GM19351 (cell line): ENCODE data around the gene ST6GALNAC5.
"Not testable (repeated sequence)": the region's sequence is repeated elsewhere in the genome, so short reads cannot be mapped to it uniquely, and the experiment has no call there.

Experiments used
- ATAC-seq: cut with Tn5 transposase; IDR thresholded peaks from one replicate; pipeline ENCODE4 v1.9.1; 2021; ENCODE audit warnings: mild to moderate bottlenecking, moderate library complexity; ENCODE audit not compliant: unreplicated experiment

Gene ST6GALNAC5

DNA sequence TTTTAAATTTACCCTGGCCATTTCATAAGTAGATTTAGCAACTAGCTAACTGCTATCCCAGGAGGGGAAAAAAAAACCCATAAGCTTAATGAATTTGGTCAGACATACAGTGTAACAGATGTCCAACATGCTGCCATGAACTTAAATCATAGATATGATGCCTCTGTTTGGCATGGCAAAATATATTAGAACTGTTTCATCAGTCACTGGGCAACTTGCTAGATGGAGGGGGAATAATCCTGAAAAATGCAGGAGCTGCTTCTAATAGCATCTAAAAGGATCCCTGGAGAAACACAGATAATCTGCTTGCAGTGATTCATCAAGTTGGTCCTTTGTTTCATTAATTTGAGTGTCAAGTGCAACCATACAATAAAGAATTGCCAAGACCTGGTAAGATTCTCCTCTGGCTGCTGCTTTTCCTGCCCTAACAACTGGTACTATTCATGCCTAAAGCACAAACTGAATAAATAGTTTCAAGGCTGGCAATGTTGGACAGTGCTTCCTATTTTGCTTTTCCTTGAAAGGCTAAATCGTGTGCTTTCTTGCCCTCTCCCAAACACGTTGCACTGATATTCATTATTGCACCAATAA, 1.5 kb upstream of the ST6GALNAC5 start:
- no peak for ATAC-seq

DNA sequence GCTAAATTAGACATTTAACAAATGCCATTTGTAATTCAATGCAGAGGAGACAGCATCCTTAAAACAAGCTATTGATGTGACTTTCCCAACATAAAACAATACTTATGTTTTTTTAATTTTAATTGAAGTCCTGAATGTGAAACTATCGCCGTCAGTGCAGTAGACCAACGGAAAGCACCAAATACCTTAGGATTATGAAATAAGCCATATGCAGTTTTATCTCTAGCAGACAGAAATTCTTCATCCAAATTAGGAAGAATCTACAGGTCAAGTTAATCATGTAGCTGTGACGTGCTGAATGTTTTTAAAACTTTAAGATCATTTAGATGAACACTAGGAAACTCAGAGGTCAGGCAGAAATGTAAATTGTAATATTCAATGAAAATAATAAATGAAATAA, 714 bp upstream of the ST6GALNAC5 start:
- no peak for ATAC-seq

DNA sequence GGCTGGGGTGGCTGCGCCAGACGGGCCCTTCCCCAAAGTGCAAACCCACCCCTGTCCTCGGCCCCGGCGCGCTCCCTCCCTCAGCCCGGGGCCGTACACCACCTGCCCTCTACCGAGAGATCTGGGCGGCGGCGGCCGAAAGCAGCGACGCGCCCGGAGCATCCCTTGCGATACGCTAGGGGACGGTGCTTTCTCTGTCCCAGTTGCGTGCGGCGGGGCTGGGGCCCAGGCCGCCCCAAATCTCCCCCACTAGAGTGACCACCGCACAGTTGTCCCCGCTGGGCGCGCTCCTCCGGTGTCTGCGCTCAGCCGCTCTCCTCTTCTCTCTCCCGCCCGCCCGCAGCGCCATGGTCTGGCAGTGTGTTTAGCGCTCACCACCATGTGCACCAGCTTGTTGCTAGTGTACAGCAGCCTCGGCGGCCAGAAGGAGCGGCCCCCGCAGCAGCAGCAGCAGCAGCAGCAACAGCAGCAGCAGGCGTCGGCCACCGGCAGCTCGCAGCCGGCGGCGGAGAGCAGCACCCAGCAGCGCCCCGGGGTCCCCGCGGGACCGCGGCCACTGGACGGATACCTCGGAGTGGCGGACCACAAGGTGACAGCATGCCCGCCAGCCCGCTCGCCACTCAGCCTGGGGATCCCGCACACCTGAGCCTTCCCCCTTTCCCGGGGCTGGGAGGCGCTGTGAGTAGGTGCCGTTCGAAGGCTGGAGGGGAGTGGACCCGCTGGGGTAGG, 1.0 kb downstream of the ST6GALNAC5 start:
- ATAC-seq = peak; percentile 46

DNA sequence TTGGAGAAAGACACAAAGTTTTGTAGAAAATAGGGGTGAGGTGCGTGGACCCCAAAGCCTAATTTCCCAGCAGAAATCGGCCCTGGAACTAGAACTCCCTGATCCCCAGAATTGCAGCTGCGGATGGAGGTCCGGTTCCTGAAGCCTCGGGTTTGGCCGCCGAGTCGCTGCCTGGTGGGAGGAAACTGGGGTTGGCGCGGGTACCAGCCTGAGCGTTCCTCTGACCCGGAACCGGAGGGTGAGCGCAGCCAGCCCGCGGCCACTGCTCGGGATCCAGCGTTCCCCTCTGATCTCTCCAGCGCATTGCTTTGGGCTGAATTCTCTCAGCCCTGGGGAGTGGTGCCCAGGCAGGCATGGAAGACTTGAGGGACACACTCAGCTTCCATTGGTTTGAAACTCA, 1.6 kb downstream of the ST6GALNAC5 start:
- no peak for ATAC-seq

DNA sequence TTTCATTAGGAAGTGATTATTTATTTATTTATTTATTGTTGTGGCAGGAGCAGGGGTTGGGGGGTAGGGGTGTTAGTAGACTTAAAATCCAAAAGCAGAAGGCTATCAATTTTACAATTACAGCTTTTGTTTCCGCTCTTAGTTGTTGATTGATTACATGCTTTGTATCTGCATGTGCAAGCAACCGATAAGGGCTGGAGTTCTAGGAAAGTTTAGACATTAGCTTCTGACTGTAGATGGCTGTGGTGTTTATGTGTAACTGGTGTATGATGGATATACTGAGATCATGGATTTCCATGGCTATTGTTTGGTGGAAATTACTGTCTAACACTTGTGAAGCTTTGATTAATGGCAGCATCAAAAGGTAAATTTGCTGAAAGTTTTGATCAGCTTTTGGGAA, 2.8 kb downstream of the ST6GALNAC5 start:
- ATAC-seq = no peak

DNA sequence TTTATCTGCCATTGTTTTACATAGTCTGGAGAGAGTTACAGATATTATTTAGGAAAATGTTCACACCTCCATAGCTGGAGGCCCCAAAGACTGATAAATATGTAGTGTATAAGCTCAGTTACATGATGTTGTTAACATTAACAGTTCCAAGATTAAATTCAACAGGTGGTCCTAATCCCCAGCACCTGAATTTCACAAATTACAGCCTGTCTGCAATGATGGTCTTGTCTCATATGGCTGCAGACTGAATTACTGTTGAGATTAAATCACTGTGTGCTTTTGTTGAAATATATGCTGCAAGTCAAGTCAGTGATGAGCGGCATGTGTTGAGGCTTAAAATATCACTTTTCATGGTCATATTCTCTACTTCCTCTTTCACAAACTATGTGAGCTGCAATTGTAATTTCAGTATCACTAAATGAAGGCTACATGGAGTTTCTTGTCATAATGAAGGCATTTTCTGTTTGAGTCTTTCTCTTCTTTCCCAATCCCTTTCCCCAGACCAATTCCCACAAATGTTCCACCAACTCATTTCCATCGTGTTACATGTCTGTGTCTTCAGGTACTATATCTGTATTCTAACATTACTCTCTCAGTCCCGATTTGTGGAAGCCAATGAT, 4.2 kb downstream of the ST6GALNAC5 start:
- peak; percentile 94 for ATAC-seq

DNA sequence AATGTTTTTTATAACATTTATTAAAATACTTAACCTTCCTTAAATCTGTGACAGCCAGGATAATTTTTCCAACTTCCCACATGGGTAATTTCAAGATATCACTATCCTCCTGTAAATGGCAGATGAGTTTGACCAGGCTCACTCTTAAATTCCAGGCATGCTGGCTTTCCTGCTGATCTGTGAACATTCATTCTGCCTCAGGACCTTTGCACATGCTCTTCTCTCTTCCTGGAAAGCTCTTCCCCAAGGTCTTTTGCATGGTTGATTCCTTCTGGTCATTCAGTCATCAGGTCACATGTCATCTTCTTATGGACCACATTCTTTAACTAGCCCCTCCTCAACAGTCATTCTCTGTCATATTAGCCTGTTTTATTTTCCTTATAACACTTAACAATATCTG, 5.7 kb downstream of the ST6GALNAC5 start:
- no peak for ATAC-seq

DNA sequence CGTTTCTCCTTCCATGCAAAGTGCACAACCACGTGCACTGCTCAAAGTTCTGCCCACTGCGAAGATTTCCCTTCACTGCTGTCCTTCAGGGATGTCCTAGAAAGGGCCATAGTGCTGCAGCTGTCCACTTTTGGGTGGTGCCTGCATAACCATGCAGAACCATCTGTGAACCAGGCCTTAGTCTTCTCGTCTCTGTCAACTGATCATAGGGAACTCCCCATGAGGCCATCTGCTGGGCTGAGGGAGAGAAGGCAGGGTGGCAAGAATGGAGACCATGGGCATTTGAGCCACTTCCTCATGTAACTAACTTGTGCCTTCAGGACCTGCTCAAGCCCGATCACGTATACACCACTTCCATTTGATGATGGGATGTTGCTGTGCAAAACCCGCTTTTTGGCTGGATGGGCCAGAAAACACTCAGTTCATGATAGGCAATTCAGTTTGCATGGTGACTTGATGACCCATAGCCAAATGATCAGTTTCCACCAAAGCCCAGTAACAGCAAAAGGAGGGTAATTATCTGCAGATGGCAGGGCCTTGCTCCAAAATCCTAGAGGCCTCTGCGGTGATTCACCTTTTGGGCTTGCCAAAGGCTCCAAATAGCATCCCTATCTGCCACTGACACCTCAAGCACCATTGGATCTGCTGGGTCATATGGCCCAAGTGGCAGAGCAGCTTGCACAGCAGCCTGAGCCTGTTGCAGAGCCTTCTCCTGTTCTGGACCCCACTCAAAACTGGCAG, 9.5 kb downstream of the ST6GALNAC5 start:
- no peak for ATAC-seq

DNA sequence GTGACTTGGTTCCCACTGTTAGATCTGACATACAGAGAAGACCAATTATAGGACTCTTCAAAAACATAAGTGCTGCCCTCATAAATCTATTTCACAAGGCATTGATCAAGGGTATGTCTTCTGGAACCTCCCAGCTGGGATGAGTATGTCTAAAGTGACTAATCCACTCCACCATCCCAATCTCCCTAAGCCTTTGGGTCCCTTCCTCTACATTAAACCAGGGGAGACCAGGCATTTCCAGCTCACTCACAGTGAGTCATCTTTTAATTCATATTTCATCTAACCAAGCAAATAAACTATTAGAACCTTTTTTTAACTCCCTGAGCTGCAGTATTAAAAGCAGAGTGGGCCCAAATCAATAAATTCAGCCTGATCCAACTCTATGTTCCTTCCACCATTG, 11.7 kb downstream of the ST6GALNAC5 start:
- not testable (repeated sequence) for ATAC-seq

DNA sequence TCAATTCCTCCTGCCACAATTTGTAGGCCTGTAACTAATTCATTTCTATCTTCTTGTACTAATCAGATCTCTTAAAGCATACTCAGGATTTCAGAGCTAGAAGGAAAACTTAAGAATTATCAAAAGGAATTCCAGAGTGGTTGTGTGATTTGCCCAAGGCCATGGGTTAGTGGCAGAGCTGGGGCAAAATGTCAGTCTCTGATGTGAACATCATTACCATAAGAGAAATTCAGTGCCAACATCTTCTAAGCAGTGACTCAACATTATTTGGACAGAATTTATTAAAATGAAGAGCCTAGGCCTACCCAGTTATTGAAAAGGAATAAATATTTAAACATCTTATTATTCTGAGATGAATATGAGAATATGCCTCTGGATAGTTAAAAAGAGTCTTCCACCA, 14.5 kb downstream of the ST6GALNAC5 start:
- ATAC-seq = no peak

DNA sequence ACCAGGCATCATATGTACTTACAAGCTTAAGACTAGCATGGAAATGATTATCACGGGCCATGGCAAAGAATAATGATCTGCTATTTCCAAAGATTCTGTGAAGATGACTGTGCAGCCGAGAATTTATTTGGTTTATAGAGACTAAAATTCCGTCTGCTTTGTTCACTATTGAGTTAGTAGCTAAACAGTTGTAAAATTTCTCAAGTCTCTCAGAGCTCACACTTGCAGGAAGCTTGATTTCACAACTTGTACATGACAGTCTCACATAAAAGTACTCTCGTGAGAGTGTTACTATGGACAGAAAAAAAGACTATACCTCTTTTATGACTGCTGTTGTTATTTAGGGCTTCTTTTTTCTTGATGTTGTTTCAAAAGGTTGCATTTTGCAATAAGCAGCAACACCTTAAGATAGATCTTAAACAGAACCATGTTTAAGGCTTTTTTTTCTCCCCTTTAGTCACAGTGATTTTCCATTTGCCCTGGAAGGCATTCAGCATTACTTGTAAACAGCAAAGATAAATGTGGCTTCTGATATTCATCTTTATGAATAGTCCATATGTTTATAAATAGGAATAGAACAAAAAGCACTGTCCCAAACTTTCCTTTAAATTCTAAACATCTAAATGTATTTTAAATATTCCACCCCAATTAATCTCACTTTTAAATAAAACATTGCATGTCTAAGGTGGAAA, 24.8 kb downstream of the ST6GALNAC5 start:
- no peak for ATAC-seq

DNA sequence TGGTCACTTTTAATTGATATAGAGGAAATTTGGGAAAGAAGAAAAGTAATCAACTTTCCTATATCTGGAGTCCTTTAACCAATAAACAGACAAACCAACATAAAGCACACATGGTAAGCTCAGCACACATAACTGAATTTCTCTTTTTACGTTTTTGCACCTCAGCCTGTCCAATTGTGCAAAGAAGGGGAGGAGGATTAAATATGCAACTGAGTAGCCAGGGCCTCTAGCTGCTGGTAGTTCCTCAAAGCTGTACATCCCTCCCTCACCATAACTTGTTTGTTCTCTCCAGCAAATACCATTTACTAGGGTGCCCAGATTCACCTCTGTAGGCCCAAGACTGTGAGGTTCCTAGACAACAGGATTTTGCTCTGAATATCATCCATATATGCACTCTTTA, 25.4 kb downstream of the ST6GALNAC5 start:
- ATAC-seq = no peak

DNA sequence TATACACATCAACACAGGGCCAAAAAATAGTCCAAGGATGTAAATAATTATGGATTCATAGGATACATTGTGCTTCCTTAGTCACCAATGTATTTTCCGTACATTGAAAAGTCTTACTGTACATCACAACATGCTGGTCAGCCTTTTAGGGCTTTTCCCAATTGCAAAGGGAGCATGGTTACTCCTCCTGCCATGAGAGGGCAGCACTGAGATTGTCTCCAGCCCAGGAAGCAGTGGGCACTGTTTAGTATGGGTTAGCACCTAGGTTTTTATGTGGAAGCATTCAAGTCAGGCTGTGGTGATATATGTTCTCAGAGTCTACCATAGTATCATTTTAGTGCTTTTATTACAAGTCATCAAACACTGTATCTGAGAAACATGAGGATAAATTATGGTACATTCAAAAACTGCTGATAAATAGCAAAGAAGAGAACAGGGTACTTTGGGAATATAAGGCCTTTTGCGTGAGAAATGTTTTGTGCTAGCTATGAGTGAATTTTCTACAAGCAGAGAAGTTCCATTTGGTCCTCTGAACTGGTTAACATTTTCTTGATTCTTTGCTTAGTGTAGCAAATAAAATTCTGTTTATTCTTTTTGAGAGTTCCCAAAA, 34.0 kb downstream of the ST6GALNAC5 start:
- peak; percentile 100 for ATAC-seq

DNA sequence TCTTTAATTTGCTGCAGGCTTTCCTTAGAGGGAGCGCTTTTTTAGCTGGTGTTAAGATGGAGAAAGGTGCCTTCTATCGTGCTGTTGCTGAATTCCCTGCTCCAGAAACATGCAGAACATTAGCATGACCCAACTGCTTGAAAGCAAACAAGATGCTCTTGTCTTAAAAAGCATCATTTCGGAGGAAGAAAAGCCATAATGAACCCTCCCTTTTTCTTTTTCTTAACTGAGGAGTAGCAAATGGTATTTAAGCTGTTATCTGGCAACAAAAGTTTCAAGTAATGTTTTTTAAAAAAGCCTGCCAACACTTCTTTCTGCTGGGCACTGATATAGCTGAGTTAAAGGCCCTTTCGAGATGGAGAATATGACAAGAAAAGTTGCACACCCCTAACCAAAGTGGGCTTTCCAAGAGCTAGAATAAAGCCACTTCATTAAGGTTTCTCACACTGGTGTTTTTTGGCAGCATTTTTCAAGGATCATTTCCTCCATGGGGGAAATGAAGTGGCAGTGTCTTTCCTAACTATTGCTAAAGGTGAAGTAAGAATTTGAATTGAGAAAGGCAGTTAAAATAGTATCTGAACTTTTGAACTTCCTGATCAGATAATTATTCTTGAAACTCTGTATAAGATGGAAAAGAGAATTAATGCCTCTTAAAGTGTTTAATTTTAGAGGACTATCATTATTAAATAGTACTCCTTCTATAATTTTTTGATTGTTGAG, 38.8 kb downstream of the ST6GALNAC5 start:
- no peak for ATAC-seq

DNA sequence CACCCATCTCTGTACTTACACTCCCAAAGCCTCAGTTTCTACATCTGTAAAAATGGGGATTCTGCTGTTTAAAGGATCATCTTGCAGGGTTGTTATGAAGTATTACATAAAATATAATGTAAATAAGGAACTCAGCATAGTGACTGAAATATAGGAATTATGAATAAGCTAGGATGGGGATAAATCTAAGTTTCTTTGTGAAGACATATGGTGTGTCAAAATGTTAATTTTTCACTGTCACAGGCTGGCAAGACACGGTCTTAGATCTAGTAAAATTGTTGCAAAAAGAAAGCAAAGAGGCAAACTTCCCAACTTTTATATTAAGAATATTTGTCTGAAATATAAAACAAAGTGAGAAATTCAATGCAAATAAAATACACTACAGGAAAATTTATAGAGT, 42.0 kb downstream of the ST6GALNAC5 start:
- no peak for ATAC-seq

DNA sequence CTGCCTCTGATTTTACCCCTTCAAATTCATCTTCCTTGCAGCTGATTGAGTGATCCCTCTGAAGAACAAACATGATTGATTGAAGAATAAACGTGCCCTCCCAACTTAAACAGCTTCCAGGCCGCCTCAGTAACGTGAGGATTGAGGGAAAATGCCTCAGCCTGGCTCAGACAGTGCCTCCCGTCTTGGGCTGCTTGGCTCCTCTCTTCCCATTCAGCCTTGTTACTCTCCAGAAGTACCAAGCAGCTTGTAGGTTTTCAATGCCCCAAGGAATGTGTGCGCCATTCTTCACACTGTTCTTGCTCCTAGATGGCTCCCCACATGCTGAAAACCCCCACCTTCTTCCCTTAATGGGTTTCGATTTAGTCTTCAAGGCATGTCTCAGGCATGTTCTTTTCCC, 51.8 kb downstream of the ST6GALNAC5 start:
- ATAC-seq = no peak

DNA sequence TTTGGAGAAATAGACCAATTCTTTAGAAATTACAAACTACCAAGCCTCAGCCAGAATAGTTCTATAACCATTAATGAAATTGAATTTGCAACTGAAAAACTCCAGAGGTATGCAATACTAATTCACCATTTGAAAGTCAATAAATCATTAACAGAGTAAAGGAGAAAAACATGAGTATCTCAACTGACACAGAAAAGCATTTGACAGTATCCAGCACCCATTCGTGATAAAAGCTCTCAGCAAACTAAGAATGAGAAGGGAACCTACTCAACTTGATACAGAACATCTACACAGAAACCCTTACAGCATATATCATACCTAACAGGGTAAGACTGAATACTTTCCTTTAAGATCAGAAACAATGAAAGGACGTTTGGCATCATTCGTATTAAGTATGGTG, 54.3 kb downstream of the ST6GALNAC5 start:
- no peak for ATAC-seq

DNA sequence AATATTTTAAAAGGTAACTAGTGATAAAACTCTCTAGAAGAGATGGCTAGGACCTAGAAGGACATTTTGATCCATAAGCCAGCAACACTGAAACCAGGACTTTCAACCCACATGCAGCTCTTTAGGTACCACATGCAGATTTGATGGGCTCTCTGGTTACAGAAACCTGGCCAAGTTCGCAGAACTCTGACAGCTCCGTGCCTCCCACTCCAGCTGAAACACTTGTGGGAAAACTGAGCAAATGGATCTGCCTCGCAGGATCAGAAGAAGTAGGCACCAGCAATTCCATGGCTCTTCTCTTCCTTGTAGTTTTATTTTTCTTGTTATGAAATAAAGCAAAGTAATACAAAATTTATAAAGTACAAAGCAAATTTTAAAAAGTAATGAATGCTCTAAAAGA, 58.5 kb downstream of the ST6GALNAC5 start:
- ATAC-seq = no peak

DNA sequence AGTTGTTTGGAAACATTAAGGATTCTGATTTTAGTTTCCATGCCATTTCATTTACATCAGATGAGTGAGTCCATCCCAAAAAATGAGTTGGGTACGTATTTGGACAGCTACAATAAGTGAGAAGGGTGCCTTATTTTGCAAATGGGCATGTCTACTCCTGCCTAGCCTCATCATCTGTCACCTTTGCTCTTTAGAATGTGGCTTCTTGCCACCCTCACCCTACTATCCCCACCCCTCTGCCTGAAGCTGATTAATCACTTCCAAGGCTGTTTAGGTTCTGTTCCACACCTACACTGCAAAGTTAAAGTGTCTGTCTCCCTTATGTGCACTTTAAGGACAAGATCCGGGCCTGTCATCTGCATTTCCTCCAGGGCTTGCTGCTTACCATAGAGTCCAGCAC, 61.2 kb downstream of the ST6GALNAC5 start:
- ATAC-seq = no peak

DNA sequence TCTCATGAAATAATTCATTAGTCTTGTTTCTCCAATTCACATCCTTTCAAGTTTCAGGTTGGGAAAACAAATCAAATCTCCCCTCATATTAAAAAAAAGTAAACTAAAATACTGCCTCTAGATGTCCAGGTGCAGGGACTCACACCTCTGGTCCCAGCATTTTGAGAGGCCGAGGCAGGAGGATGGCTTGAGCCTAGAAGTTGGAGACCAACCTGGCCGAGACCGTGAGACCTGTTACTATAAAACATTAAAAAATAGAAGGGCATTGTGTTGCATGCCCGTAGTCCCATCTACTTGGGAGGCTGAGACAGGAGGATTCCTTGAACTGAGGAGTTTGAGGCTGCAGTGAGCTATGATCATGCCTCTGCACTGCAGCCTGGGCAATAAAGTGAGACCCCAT, 61.9 kb downstream of the ST6GALNAC5 start:
- ATAC-seq = no peak
